Hypothalamus (tissue), 51 donors: ENCODE measurements around the gene TRPM2.
"Not testable (repeated sequence)": the region's sequence is repeated elsewhere in the genome, so short reads cannot be mapped to it uniquely, and the experiment has no call there.

Experiments used
- DNase-seq, 51 donors: peaks; one replicate each; lab custom pipeline; 2025; lab: John Stamatoyannopoulos, UW

TRPM2 gene

GRCh38 chr21:44333509-44334328, 19.7 kb upstream of the TRPM2 start:
- DNase-seq: no peak

- no peak for DNase-seq
These were observed 18.9 kb upstream of the TRPM2 start for GRCh38 chr21:44334329-44335030.

- DNase-seq: no peak
These were observed 18.0 kb upstream of the TRPM2 start for GRCh38 chr21:44335266-44336059.

GRCh38 chr21:44337449-44337848, 16.0 kb upstream of the TRPM2 start:
- no peak for DNase-seq

GRCh38 chr21:44337941-44338895, 15.2 kb upstream of the TRPM2 start:
- DNase-seq: peak in 45 of 51 donors; percentile 10 to 90 (median 64)

- DNase-seq: peak; percentile 83 to 100 (median 94)
These were observed 14.2 kb upstream of the TRPM2 start, which contains the start of gene CFAP410 for GRCh38 chr21:44338971-44339910. Gene CFAP410 (minus strand): TSS chr21:44339390. CDS start chr21:44339194, 196 bp downstream.

- not testable (repeated sequence) for DNase-seq
These were observed 11.5 kb upstream of the TRPM2 start for GRCh38 chr21:44341726-44342458.

- DNase-seq: not testable (repeated sequence)
These were observed 10.4 kb upstream of the TRPM2 start for GRCh38 chr21:44342981-44343380.

GRCh38 chr21:44344541-44345183, 8.8 kb upstream of the TRPM2 start:
- no peak for DNase-seq

GRCh38 chr21:44345495-44345894, 7.9 kb upstream of the TRPM2 start:
- DNase-seq: no peak

- DNase-seq: no peak
These were observed 5.4 kb upstream of the TRPM2 start for GRCh38 chr21:44347911-44348451.

- no peak for DNase-seq
These were observed 4.6 kb upstream of the TRPM2 start for GRCh38 chr21:44348861-44349260.

- DNase-seq: no peak
These were observed 4.0 kb upstream of the TRPM2 start for GRCh38 chr21:44349416-44349846.

- peak in 6 of 51 donors; percentile 7 to 26 (median 18) for DNase-seq
These were observed 3.3 kb upstream of the TRPM2 start for GRCh38 chr21:44349847-44350772.

GRCh38 chr21:44350773-44351481, 2.5 kb upstream of the TRPM2 start:
- DNase-seq: no peak
